ENCODE data around the gene ANGEL2.

The ANGEL2 gene

DNA sequence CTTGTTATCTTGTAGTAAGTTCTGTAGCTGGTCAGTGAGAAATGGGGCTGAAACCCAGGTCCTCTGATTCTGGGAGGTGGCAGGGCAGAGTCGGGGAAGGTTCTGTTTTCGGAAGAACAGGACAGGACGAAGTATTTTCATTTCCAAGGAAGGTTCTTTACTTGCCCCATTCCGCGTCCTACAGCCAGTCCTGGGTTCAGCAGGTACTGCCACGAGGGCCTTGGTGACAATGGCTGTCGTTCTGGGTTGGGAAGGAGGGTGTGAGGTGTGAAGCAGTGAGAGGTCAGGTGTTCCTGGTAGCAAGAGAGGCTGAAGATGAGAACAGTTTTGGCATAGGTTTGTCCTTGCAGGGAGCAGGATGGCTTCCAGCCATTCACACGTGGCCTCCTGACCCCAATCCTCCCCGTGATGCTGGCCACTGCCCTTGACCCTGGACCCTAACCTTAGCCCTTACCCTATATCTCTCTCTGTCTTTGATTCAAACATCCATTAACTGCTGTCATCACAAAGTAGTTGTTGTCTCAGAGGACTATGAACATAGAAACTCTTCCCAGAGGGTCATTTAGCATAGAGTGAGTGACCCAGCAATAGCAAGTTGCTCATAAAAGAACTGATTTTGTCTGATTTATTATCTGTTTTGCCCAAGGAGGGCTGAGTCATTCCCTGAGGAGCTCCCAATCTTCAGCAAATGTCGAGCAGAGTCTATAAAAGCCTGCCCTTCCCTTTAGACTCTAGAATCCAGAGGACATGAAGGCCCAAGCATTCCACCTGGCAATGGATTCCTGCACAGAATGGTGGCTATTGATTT is 40.4 kb downstream of the ANGEL2 start:
- peaks cover 0 to 83% of the 10 kb centered on the region in 2 experiments for H3K27me3 ChIP-seq (ENCODE audit: control insufficient read depth in 1 of 2, insufficient read depth in 1 of 2, low read length in 2 of 2)
- WGBS, result 75% methylated on average over 10 of the region's 10 CpGs
- H2AK5ac ChIP-seq (ENCODE audit: low read length, severe bottlenecking), result no peak overlapping the region
- DNase-seq, result peak; percentile 37
- no peak overlapping the region for H3K23ac ChIP-seq (ENCODE audit: low read length in 2 of 2)
- no peaks in the 10 kb centered on the region for H3K9me3 ChIP-seq (ENCODE audit: control insufficient read depth, low read length)
- H2BK5ac ChIP-seq (ENCODE audit: low read depth, low read length, poor library complexity, severe bottlenecking), result no peak overlapping the region
- no peak overlapping the region for H3K27ac ChIP-seq (ENCODE audit: low read length, poor library complexity, severe bottlenecking)
- H3K18ac ChIP-seq (ENCODE audit: low read depth in 1 of 2, low read length in 2 of 2), result no peak overlapping the region
- H3K4ac ChIP-seq (ENCODE audit: low read depth in 1 of 2, low read length in 2 of 2), result no peak overlapping the region
- H3K14ac ChIP-seq (ENCODE audit: low read length in 2 of 2), result no peak overlapping the region
- H3K4me2 ChIP-seq (ENCODE audit: low read length, poor library complexity, severe bottlenecking), result no peak overlapping the region
- H2BK15ac ChIP-seq (ENCODE audit: low read depth, poor library complexity, severe bottlenecking), result no peak overlapping the region
- H3K4me3 ChIP-seq (ENCODE audit: insufficient read depth in 1 of 2, low read depth in 1 of 2, low read length in 2 of 2), result no peak overlapping the region
- H2BK12ac ChIP-seq (ENCODE audit: low read length in 2 of 2), result no peak overlapping the region
- H4K91ac ChIP-seq (ENCODE audit: low read length), result no peak overlapping the region
- no peak overlapping the region for H4K8ac ChIP-seq (ENCODE audit: low read length)
- H3K79me1 ChIP-seq (replicated peaks; ENCODE audit: low read length, poor library complexity, severe bottlenecking), result no peaks in the 10 kb centered on the region
- peaks cover 0 to 2% of the 10 kb centered on the region in 2 experiments for H3K36me3 ChIP-seq (ENCODE audit: control insufficient read depth in 1 of 2, insufficient read depth in 2 of 2, low read depth in 1 of 2, low read length in 2 of 2)
- no peak overlapping the region for H2AFZ ChIP-seq (ENCODE audit: low read depth, low read length)
- no peak overlapping the region for H2BK120ac ChIP-seq (ENCODE audit: low read depth, low read length)
- H3K4me1 ChIP-seq (ENCODE audit: control insufficient read depth, insufficient read depth, low read depth, low read length), result peaks cover 1% of the 10 kb centered on the region
- H3K9ac ChIP-seq (ENCODE audit: low read length), result no peak overlapping the region

DNA sequence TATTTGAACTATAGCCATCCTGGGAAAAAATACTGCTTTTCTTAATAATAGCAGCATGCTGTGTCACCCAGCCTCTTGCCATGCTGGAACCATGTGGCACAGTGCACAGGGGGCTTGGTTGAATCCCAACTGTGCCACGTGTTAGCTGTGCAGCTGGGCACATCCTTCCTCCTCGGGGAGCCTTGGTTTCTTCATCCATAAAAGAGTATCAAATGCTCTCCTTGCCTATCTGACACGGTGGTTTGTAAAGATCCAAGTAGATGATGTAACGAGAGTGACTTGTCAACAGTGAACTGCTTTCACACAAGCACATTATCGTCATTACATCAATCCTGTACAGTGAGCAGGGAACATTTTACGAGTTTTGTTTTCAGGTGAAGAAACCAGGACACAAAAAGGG is 41.0 kb downstream of the ANGEL2 start:
- 93% methylated on average over 6 of the region's 6 CpGs for WGBS
- no peak overlapping the region for H3K23ac ChIP-seq (ENCODE audit: low read length in 2 of 2)

GRCh38 chr1:212973899-212974298 is 41.8 kb downstream of the ANGEL2 start:
- no peak overlapping the region for H3K14ac ChIP-seq (ENCODE audit: low read length in 2 of 2)
- H3K4me1 ChIP-seq (ENCODE audit: control insufficient read depth, insufficient read depth, low read depth, low read length), result no peaks in the 10 kb centered on the region
- H2AFZ ChIP-seq (ENCODE audit: low read depth, low read length), result no peak overlapping the region
- H3K4me3 ChIP-seq (ENCODE audit: insufficient read depth in 1 of 2, low read depth in 1 of 2, low read length in 2 of 2), result no peak overlapping the region
- no peak overlapping the region for H2BK120ac ChIP-seq (ENCODE audit: low read depth, low read length)
- H2AK5ac ChIP-seq (ENCODE audit: low read length, severe bottlenecking), result no peak overlapping the region
- no peak overlapping the region for H3K18ac ChIP-seq (ENCODE audit: low read depth in 1 of 2, low read length in 2 of 2)
- no peak overlapping the region for H3K23ac ChIP-seq (ENCODE audit: low read length in 2 of 2)
- H3K79me1 ChIP-seq (replicated peaks; ENCODE audit: low read length, poor library complexity, severe bottlenecking), result no peaks in the 10 kb centered on the region
- no peak overlapping the region for H3K4ac ChIP-seq (ENCODE audit: low read depth in 1 of 2, low read length in 2 of 2)
- 97% methylated on average over 8 of the region's 8 CpGs for WGBS
- H3K4me2 ChIP-seq (ENCODE audit: low read length, poor library complexity, severe bottlenecking), result no peak overlapping the region
- H3K36me3 ChIP-seq (ENCODE audit: control insufficient read depth in 1 of 2, insufficient read depth in 2 of 2, low read depth in 1 of 2, low read length in 2 of 2), result peaks cover 0 to 2% of the 10 kb centered on the region in 2 experiments
- H4K91ac ChIP-seq (ENCODE audit: low read length), result no peak overlapping the region
- no peak overlapping the region for H2BK12ac ChIP-seq (ENCODE audit: low read length in 2 of 2)
- no peak overlapping the region for H2BK15ac ChIP-seq (ENCODE audit: low read depth, poor library complexity, severe bottlenecking)
- H3K27ac ChIP-seq (ENCODE audit: low read length, poor library complexity, severe bottlenecking), result no peak overlapping the region
- H4K8ac ChIP-seq (ENCODE audit: low read length), result no peak overlapping the region
- H3K9me3 ChIP-seq (ENCODE audit: control insufficient read depth, low read length), result no peaks in the 10 kb centered on the region
- no peak overlapping the region for H2BK5ac ChIP-seq (ENCODE audit: low read depth, low read length, poor library complexity, severe bottlenecking)
- H3K27me3 ChIP-seq (ENCODE audit: control insufficient read depth in 1 of 2, insufficient read depth in 1 of 2, low read length in 2 of 2), result peaks cover 0 to 79% of the 10 kb centered on the region in 2 experiments
- DNase-seq, result no peak
- no peak overlapping the region for H3K9ac ChIP-seq (ENCODE audit: low read length)

More for the DNA sequence above, 41.0 kb downstream of the ANGEL2 start:
- no peak overlapping the region for H3K27ac ChIP-seq (ENCODE audit: low read length, poor library complexity, severe bottlenecking)
- H3K36me3 ChIP-seq (ENCODE audit: control insufficient read depth in 1 of 2, insufficient read depth in 2 of 2, low read depth in 1 of 2, low read length in 2 of 2), result peaks cover 0 to 2% of the 10 kb centered on the region in 2 experiments
- no peak overlapping the region for H3K4me3 ChIP-seq (ENCODE audit: insufficient read depth in 1 of 2, low read depth in 1 of 2, low read length in 2 of 2)
- H4K91ac ChIP-seq (ENCODE audit: low read length), result no peak overlapping the region
- H3K4ac ChIP-seq (ENCODE audit: low read depth in 1 of 2, low read length in 2 of 2), result no peak overlapping the region
- no peak overlapping the region for H2BK5ac ChIP-seq (ENCODE audit: low read depth, low read length, poor library complexity, severe bottlenecking)
- H2BK15ac ChIP-seq (ENCODE audit: low read depth, poor library complexity, severe bottlenecking), result no peak overlapping the region
- H3K18ac ChIP-seq (ENCODE audit: low read depth in 1 of 2, low read length in 2 of 2), result no peak overlapping the region
- no peaks in the 10 kb centered on the region for H3K9me3 ChIP-seq (ENCODE audit: control insufficient read depth, low read length)
- peaks cover 0 to 83% of the 10 kb centered on the region in 2 experiments for H3K27me3 ChIP-seq (ENCODE audit: control insufficient read depth in 1 of 2, insufficient read depth in 1 of 2, low read length in 2 of 2)
- H3K79me1 ChIP-seq (replicated peaks; ENCODE audit: low read length, poor library complexity, severe bottlenecking), result no peaks in the 10 kb centered on the region
- no peak overlapping the region for H3K9ac ChIP-seq (ENCODE audit: low read length)
- no peak overlapping the region for H3K14ac ChIP-seq (ENCODE audit: low read length in 2 of 2)
- no peak overlapping the region for H2BK12ac ChIP-seq (ENCODE audit: low read length in 2 of 2)
- no peak overlapping the region for H4K8ac ChIP-seq (ENCODE audit: low read length)
- H3K4me1 ChIP-seq (ENCODE audit: control insufficient read depth, insufficient read depth, low read depth, low read length), result no peaks in the 10 kb centered on the region
- no peak for DNase-seq
- H2AK5ac ChIP-seq (ENCODE audit: low read length, severe bottlenecking), result no peak overlapping the region
- no peak overlapping the region for H3K4me2 ChIP-seq (ENCODE audit: low read length, poor library complexity, severe bottlenecking)
- H2AFZ ChIP-seq (ENCODE audit: low read depth, low read length), result no peak overlapping the region
- H2BK120ac ChIP-seq (ENCODE audit: low read depth, low read length), result no peak overlapping the region

DNA sequence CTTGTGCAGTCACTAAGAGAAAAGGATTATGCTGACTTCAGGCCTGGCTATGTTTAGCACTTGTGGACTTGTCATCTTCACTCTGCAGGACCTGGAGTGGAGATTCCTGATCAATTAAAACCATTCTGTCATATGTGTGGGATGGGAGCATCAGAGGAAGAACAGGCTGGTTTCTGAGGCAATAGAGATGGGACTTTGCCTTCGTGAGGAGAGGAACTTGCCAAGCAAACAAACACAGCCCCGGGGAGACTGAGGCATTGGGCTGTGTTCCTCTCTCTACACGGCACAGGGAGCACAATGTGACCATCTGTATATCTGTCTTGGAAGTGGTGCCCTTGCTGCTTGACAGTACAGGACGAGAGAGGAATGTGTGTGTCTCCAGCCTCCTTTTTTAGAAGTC is 42.2 kb downstream of the ANGEL2 start:
- H3K18ac ChIP-seq (ENCODE audit: low read depth in 1 of 2, low read length in 2 of 2), result no peak overlapping the region
- no peak overlapping the region for H3K4ac ChIP-seq (ENCODE audit: low read depth in 1 of 2, low read length in 2 of 2)
- H2BK12ac ChIP-seq (ENCODE audit: low read length in 2 of 2), result no peak overlapping the region
- H3K23ac ChIP-seq (ENCODE audit: low read length in 2 of 2), result no peak overlapping the region
- no peak overlapping the region for H2BK5ac ChIP-seq (ENCODE audit: low read depth, low read length, poor library complexity, severe bottlenecking)
- no peaks in the 10 kb centered on the region for H3K4me1 ChIP-seq (ENCODE audit: control insufficient read depth, insufficient read depth, low read depth, low read length)
- no peak for DNase-seq
- H2BK15ac ChIP-seq (ENCODE audit: low read depth, poor library complexity, severe bottlenecking), result no peak overlapping the region
- H4K8ac ChIP-seq (ENCODE audit: low read length), result no peak overlapping the region
- H3K4me3 ChIP-seq (ENCODE audit: insufficient read depth in 1 of 2, low read depth in 1 of 2, low read length in 2 of 2), result no peak overlapping the region
- H4K91ac ChIP-seq (ENCODE audit: low read length), result no peak overlapping the region
- no peak overlapping the region for H3K14ac ChIP-seq (ENCODE audit: low read length in 2 of 2)
- H3K27me3 ChIP-seq (ENCODE audit: control insufficient read depth in 1 of 2, insufficient read depth in 1 of 2, low read length in 2 of 2), result peaks cover 0 to 78% of the 10 kb centered on the region in 2 experiments
- H3K36me3 ChIP-seq (ENCODE audit: control insufficient read depth in 1 of 2, insufficient read depth in 2 of 2, low read depth in 1 of 2, low read length in 2 of 2), result peaks cover 0 to 2% of the 10 kb centered on the region in 2 experiments
- 88% methylated on average over 3 of the region's 4 CpGs for WGBS
- no peak overlapping the region for H3K27ac ChIP-seq (ENCODE audit: low read length, poor library complexity, severe bottlenecking)
- no peak overlapping the region for H2BK120ac ChIP-seq (ENCODE audit: low read depth, low read length)
- no peaks in the 10 kb centered on the region for H3K9me3 ChIP-seq (ENCODE audit: control insufficient read depth, low read length)
- H3K79me1 ChIP-seq (replicated peaks; ENCODE audit: low read length, poor library complexity, severe bottlenecking), result no peaks in the 10 kb centered on the region
- H2AFZ ChIP-seq (ENCODE audit: low read depth, low read length), result no peak overlapping the region
- H3K9ac ChIP-seq (ENCODE audit: low read length), result no peak overlapping the region
- H3K4me2 ChIP-seq (ENCODE audit: low read length, poor library complexity, severe bottlenecking), result no peak overlapping the region
- H2AK5ac ChIP-seq (ENCODE audit: low read length, severe bottlenecking), result no peak overlapping the region
